ENCODE results near the gene THBD.
"Not testable (repeated sequence)": the region's sequence is repeated elsewhere in the genome, so short reads cannot be mapped to it uniquely, and the experiment has no call there.

The THBD gene

GRCh38 chr20:23033918-23034317 lies 15.6 kb downstream of the THBD start:
- no peak for DNase-seq

GRCh38 chr20:23032750-23033078 lies 16.8 kb downstream of the THBD start:
- DNase-seq, result no peak

DNA sequence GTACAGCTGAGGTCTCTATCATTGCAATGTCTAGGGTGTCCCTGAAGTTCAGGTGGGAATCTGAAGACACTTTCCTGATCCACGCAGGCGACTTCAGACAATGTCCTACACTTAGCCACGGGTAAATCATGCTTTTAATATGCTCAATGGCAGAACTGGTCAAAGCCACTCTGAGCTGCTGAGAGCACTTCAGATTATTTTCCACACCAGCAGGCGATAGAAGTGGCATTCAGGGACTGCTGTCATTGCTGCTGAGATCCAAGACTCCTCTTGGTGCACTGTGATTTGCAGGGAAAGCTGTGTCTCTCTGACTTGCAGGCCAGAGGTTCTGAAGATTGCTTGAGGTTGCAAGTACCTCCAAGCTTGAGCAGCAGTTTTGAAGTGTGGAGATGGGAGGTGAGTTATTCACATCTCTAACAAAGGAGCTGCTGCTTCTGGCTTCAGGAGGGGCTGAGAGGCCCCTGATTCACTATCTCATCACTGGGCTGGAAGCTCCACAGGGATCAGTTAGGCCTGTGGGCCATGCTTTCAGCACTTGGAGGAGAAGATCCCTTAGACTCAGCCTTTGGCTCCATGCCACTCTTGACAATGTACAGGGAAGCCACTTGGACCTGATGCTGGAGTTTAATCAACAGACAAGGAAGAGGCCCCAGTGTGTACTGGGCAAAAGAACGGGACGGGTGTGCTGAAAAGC lies 17.3 kb downstream of the THBD start:
- no peak for DNase-seq

- DNase-seq, result no peak
Observed at GRCh38 chr20:23031346-23031745, 18.1 kb downstream of the THBD start.

- DNase-seq, result no peak
Observed at GRCh38 chr20:23029324-23029723, 20.1 kb downstream of the THBD start.

DNA sequence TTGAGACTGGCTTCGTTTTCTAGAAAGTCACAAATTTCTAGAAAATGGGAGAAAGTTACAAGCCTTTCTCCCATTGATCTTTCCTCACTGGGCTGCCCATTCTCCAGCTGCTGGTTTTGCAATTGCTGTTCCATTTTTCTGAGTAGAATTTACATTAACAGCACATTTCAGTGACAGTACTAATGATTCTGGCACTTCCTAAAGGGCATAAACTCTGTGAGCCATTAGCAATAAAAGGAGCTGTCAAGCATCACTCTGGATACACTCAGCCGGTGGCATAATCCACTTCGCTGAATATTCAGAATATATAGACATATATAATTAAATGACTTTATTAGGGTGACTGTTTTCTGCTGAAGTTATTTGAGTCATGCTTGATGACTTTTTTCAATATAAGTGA lies 21.1 kb downstream of the THBD start:
- DNase-seq, result no peak

GRCh38 chr20:23027721-23028120 lies 21.8 kb downstream of the THBD start:
- no peak for DNase-seq

- not testable (repeated sequence) for DNase-seq
Observed at GRCh38 chr20:23025503-23025902, 24.0 kb downstream of the THBD start.

GRCh38 chr20:23024701-23025100 lies 24.8 kb downstream of the THBD start:
- no peak for DNase-seq

- no peak for DNase-seq
Observed at GRCh38 chr20:23023621-23024177, 25.8 kb downstream of the THBD start.

GRCh38 chr20:23022849-23023248 lies 26.6 kb downstream of the THBD start:
- no peak for DNase-seq

GRCh38 chr20:23021951-23022350 lies 27.5 kb downstream of the THBD start:
- no peak for DNase-seq

DNA sequence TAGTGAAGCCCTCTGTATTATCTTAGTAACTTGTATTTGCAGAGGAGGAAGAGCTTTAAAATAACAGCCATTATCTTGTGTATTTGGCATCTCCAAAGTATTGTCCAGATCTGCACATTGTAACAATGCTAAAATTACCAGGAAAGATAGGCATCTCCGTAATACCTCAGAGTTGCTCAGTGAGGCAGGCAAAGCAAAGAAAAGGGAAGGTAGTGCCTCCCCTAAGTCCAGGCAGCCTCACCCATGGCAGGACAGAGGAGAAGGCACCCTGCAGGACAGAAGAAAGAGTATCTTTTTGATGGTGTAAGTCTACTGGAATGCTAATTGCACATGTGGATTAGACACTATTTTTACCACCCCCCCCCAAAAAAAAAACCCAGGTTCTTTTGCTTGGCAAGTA lies 27.9 kb downstream of the THBD start:
- DNase-seq, result no peak

DNA sequence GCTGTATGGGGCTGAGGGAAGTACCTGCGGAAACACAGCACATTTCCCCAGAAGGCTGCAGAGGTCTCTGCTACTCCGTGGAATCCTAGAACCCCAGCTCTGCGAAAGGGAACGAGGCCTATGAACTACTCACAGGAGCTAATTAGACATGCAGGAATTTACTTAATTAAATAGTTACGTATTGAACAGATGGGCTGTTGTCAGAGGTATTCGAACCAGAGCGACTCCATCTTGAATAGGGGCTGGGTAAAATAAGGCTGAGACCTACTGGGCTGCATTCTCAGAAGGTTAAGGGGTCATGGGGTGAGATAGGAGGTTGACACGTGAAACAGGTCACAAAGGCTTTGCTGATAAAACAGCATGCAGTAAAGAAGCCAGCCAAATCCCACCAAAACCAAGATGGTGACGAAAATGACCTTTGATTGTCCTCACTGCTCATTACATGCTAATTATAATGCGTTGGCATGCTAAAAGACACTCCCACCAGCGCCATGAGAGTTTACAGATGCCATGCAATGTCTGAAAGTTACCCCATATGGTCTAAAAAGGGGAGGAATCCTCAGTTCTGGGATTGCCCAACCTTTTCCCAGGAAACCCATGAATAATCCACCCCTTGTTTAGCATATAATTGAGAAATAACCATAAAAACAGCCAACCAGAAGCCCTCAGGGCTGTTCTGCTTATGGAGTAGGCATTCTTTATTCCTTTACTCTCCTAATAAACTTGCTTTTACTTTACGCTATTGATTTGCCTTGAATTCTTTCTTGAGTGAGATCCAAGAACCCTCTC lies 29.0 kb downstream of the THBD start:
- no peak for DNase-seq

DNA sequence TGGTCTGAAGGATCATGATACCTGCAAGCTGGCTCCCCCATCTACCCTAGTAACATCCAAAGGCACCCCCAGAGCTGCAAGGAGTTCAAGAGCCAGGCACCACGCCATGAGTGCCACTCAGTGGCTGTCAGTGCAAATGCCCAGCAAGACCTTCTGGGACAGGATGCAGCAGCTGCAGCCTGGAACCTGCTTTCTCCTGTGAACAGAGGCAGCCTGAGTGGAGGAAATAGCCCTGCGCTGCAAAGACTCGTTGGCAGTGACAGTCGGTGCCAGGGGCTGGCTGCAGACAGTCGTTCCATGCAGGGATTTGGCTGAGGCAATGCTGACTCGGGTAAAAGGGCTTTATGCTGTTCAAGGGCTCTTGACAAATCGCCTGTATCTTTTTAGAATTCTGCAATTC lies 30.1 kb downstream of the THBD start:
- DNase-seq, result no peak

GRCh38 chr20:23018941-23019340 lies 30.5 kb downstream of the THBD start:
- no peak for DNase-seq

DNA sequence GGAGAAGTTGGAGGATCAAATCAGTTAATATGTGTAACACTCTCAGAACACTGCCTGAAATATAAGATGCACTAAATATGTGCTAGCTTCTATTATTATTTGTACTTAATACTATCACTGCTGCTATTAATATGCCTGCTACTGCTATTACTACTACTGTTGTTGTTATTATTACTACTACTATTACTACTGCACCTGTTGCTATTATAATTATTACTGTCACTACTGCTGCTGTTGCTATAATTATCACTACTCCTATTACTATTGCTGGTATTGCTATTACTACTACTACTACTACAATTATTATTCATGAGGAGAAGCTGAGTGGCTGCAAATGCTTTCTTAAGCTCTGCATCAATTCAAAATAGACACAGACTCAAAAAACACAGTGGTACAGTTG lies 31.0 kb downstream of the THBD start:
- no peak for DNase-seq

DNA sequence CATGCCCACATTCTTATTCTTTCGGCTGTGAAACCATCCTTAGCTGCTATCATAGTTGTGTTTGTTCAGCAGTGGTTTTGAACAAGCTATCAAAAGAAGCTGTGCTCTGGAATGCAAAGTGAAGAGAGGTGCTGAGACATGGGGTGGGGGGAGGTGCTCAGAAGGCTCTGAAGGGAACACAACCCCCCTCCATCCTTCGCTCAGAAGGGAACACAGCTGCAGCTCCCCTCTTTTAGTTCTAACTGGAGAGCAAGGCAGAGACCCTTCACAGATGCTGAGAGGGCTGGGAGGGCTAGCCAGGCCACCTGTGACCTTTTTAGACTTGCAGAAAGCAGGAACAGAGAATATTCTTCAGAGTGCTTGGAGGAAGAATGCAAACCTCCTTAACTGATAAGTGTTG lies 32.0 kb downstream of the THBD start:
- DNase-seq, result no peak

DNA sequence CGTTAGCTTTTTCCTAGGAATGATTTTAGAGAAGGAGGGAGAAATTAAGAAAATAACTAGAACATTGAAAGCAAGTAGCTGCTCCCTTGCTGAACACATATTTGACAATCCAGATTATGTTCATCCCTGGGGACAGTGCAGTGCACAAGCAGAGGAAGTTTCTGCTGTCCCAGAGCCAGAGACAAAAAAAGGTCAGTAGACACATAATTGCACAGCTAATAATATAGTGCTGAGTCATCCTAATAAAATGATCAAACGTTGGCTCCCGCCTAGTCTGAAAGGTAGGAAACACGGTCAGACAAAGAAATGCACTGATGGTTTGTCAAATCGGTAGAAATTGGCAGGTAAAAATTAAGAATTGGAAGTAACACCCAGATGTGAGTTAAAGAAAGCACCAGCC lies 36.0 kb downstream of the THBD start:
- no peak for DNase-seq

DNA sequence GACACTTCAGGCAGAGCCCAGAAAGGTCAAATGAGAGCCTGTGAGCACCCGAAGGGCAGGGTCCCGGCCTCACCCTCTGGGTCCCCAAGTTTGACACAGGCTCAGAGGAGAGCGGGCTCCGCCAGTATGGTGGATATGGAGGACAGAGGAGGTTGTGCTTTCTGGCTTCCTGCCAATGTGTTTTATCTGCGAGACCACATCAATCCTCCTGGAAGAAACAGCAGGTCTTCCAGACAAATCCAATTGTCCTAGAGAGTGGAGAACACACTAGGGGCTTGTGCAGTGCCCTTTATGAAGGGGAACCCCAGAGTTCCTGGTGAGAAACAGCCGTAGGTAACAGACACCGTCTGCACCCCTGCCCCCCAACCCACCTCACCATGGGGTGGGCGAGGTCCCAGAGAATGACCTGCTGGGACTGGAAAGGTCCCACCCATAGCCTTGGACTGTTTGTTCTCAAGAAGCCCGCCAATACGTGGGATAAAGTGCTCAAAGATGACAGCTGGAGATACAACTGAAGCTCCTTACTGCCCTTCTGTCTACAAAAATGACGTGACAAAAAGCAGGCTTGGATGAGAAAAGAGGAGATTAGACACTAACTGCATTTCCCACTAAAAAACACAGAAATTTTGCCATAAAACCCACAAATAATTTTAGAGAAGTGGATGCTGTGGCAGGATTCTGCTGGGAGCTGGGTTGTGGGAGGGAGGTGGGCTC lies 38.3 kb downstream of the THBD start:
- DNase-seq, result no peak

DNA sequence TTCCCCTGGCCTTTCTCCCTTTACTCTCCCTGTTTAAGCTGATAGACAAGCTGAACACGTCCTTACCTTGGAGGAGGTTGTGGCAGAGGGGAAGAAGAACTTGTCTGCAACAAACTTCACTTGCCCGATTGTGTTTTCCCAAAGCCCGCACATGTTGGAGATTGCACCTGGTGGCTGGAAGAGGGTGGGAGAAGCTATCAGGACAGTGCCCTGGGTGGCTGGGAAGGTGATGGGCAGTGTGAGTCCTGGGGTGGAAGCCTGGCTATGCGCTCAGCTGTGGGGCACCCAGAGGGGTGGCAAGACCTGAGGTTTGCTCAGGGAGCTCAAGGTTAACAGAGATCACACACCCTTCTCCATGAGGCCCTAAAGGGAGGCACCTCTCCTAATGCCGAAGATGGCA lies 39.4 kb downstream of the THBD start:
- no peak for DNase-seq

DNA sequence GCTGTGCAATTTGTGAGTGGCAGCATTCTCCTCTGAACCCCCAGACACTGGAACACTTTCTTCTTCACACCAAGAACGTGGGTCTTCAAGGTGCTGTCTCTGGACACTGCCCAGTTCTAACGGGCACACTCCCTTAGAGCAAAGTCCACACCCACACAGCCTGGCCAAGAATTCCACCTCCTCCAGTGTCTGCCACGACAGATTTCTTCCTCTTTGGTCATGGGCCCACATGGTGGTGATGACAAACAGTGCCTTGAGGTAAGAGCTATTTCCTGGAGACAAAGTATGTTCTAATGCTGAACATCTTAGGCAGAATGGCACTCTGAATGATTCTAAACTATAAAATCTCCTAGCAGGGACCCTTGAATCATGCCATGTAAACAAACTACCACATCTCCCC lies 39.8 kb downstream of the THBD start:
- DNase-seq, result no peak

DNA sequence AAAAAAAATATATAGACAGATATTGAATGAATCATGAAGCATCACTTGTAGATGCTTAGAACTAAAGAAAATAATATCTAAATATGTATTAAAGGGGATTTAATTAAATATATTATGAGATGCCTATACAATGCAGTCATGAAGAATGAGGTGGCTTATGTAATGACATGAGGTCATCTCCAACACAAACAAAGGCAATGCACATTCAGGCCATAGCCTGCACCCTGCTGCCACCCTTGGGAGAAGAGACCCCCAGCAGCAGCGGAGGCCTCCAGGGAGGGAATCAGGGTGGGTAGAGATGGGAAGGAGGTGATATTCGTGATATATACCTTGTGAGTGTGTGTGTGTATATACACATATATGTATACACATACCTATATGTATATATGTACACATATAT lies 40.8 kb downstream of the THBD start:
- DNase-seq, result no peak
